GM19328 (cell line): Measurements from ENCODE around the gene ANO6.

Experiments used
- ATAC-seq: cut with Tn5 transposase; IDR thresholded peaks from one replicate; pipeline ENCODE4 v1.9.1; 2021; ENCODE audit warnings: mild to moderate bottlenecking, moderate library complexity; ENCODE audit not compliant: unreplicated experiment

ANO6 gene

GRCh38 chr12:45342171-45342570 is 126.3 kb downstream of the ANO6 start:
- no peak for ATAC-seq

GRCh38 chr12:45342848-45343247 is 127.0 kb downstream of the ANO6 start:
- ATAC-seq: no peak

- no peak for ATAC-seq
Measured at GRCh38 chr12:45343269-45344051, 127.6 kb downstream of the ANO6 start.

- no peak for ATAC-seq
Measured at GRCh38 chr12:45348311-45348710, 132.4 kb downstream of the ANO6 start.

- no peak for ATAC-seq
Measured at GRCh38 chr12:45348986-45349385, 133.1 kb downstream of the ANO6 start.

GRCh38 chr12:45349916-45350315 is 134.0 kb downstream of the ANO6 start:
- ATAC-seq: no peak

GRCh38 chr12:45350861-45351260 is 135.0 kb downstream of the ANO6 start:
- no peak for ATAC-seq

GRCh38 chr12:45351921-45352670 is 136.2 kb downstream of the ANO6 start:
- ATAC-seq: no peak

GRCh38 chr12:45353944-45354343 is 138.0 kb downstream of the ANO6 start:
- ATAC-seq: no peak

- peak; percentile 60 for ATAC-seq
Measured at GRCh38 chr12:45354399-45354798, 138.5 kb downstream of the ANO6 start.

GRCh38 chr12:45355730-45356129 is 139.8 kb downstream of the ANO6 start:
- ATAC-seq: no peak

GRCh38 chr12:45356822-45357538 is 141.1 kb downstream of the ANO6 start:
- no peak for ATAC-seq

- ATAC-seq: no peak
Measured at GRCh38 chr12:45357539-45358417, 141.9 kb downstream of the ANO6 start.

GRCh38 chr12:45362291-45362690 is 146.4 kb downstream of the ANO6 start:
- ATAC-seq: no peak

- no peak for ATAC-seq
Measured at GRCh38 chr12:45363903-45364302, 148.0 kb downstream of the ANO6 start.

- ATAC-seq: no peak
Measured at GRCh38 chr12:45368841-45369489, 153.1 kb downstream of the ANO6 start.

- no peak for ATAC-seq
Measured at GRCh38 chr12:45377815-45378214, 161.9 kb downstream of the ANO6 start.

- no peak for ATAC-seq
Measured at GRCh38 chr12:45379261-45379660, 163.4 kb downstream of the ANO6 start.

- ATAC-seq: no peak
Measured at GRCh38 chr12:45381351-45381750, 165.5 kb downstream of the ANO6 start.

- ATAC-seq: no peak
Measured at GRCh38 chr12:45388545-45388944, 172.7 kb downstream of the ANO6 start.
